GM12878 (cell line): Measurements from ENCODE around the gene LTBP2. TPM values are rescaled to one million over a fixed set of nuclear protein-coding genes. Genes with fewer than 3 reads are reported as not detected.

ENCODE experiments used
- ATAC-seq: fragments of 200-7000 bp; cut with Tn5 transposase; 3 replicates; pipeline ENCODE4 v1.9.1; 2020; ENCODE audit warnings: mild to moderate bottlenecking, moderate library complexity
- BruUV-seq: library from RNA; stranded (reverse); fragments of 400-500 nt; replicated peaks from 2 replicates; lab custom pipeline; 2021; lab: Mats Ljungman, UMichigan
- CTCF ChIA-PET: fragments of 300-600 bp; sonication (Branson Sonifier 250); formaldehyde crosslinking; extraction: SDS; loops from one replicate; lab custom pipeline; 2021; ENCODE audit warnings: inconsistent platforms; lab: Yijun Ruan, JAX
- POLR2A ChIA-PET: fragments of 350-600 bp; formaldehyde crosslinking; extraction: SDS; loops from one replicate; lab custom pipeline; 2021; ENCODE audit warnings: inconsistent platforms; lab: Charles Lee
- RAD21 ChIA-PET: fragments of 300-600 bp; sonication (Branson Sonifier 250); formaldehyde crosslinking; loops from one replicate; lab custom pipeline; 2023; ENCODE audit warnings: antibody characterized with exemption; ENCODE audit not compliant: unreplicated experiment; lab: Charles Lee
- SMC1A ChIA-PET: fragments of 300-600 bp; sonication (Branson Sonifier 250); formaldehyde crosslinking; loops from one replicate; lab custom pipeline; 2023; ENCODE audit not compliant: unreplicated experiment, uncharacterized antibody; lab: Charles Lee
- DNase-seq: peaks from one replicate; pipeline ENCODE4 v3.0.0-alpha.2; 2011; ENCODE audit warnings: low read depth, low spot score
- FAIRE-seq: peaks from 3 replicates; lab custom pipeline; 2011; peaks lifted over from hg19 to GRCh38; lab: Jason Lieb, UNC
- H2AFZ ChIP-seq: 2 replicates; pipeline ENCODE4 v1.6.0; 2011; ENCODE audit warnings: low read depth, low read length, control low read depth; ENCODE audit not compliant: control insufficient read depth
- H3K27ac ChIP-seq: 2 replicates; pipeline ENCODE4 v1.5.1; 2011; ENCODE audit warnings: control low read depth; ENCODE audit not compliant: control insufficient read depth, insufficient read depth
- H3K27me3 ChIP-seq, 2 experiments: replicated peaks in 1 of 2; 2 replicates each; pipeline versions ENCODE4 v1.6.0 to v1.6.1; 2011; ENCODE audit warnings: low read length in 1 of 2; ENCODE audit not compliant: control insufficient read depth in 2 of 2, insufficient read depth in 2 of 2
- H3K36me3 ChIP-seq, 2 experiments: 2 replicates each; pipeline ENCODE4 v1.5.1; 2011; ENCODE audit warnings: low read length in 1 of 2; ENCODE audit not compliant: control insufficient read depth in 2 of 2, insufficient read depth in 2 of 2
- H3K4me1 ChIP-seq: 2 replicates; pipeline ENCODE4 v1.6.1; 2011; ENCODE audit warnings: mild to moderate bottlenecking, low read length, moderate library complexity, mixed read lengths; ENCODE audit not compliant: control insufficient read depth, insufficient read depth
- H3K4me2 ChIP-seq: 2 replicates; pipeline ENCODE4 v1.6.0; 2011; ENCODE audit warnings: control low read depth; ENCODE audit not compliant: control insufficient read depth, insufficient read depth
- H3K4me3 ChIP-seq: fragments of 200-600 bp; sonication (generic); 2 replicates; pipeline ENCODE4 v1.5.1; 2016
- H3K79me2 ChIP-seq: 2 replicates; pipeline ENCODE4 v1.6.0; 2011; ENCODE audit warnings: low read length; ENCODE audit not compliant: control insufficient read depth, insufficient read depth
- H3K9ac ChIP-seq: 2 replicates; pipeline ENCODE4 v1.8.0; 2011; ENCODE audit warnings: low read length, control low read depth, mixed read lengths; ENCODE audit not compliant: control insufficient read depth, insufficient read depth
- H3K9me3 ChIP-seq: replicated peaks from 3 replicates; pipeline ENCODE4 v1.5.1; 2011; ENCODE audit warnings: mild to moderate bottlenecking, low read length; ENCODE audit not compliant: control insufficient read depth, insufficient read depth
- H4K20me1 ChIP-seq: 2 replicates; pipeline ENCODE4 v1.6.0; 2011; ENCODE audit not compliant: control insufficient read depth, insufficient read depth
- RAD21 ChIP-seq: IDR thresholded peaks from 2 replicates; pipeline ENCODE4 v1.6.1; 2011; ENCODE audit warnings: mild to moderate bottlenecking, low read depth, low read length, moderate library complexity; ENCODE audit not compliant: insufficient read depth
- RBBP5 ChIP-seq: fragments of 200-600 bp; sonication (generic); conservative IDR thresholded peaks from 2 replicates; pipeline ENCODE4 v1.6.1; 2016
- SMC3 ChIP-seq: IDR thresholded peaks from 2 replicates; pipeline ENCODE4 v1.6.1; 2011; ENCODE audit warnings: low read length, improper control_type of control experiment, borderline replicate concordance
- WGBS: methylation state at CpG from one replicate; pipeline ENCODE4 v1.1.6; 2016; ENCODE audit warnings: low lambda C conversion rate; ENCODE audit not compliant: insufficient replicate concordance, insufficient coverage; ENCODE audit errors: missing lambda C conversion rate; 5-methylcytosine and 5-hydroxymethylcytosine counted together
- in situ Hi-C: fragments of 300-500 bp; cut with MboI; formaldehyde crosslinking; loops from 9 replicates; pipeline ENCODE4 v1.14.3; 2018; ENCODE audit warnings: mixed read lengths
- intact Hi-C: fragments of 100-400 bp; cut with micrococcal nuclease; formaldehyde crosslinking; loops from one replicate; pipeline ENCODE4 v1.14.2; 2022; ENCODE audit not compliant: unreplicated experiment
- polyA plus RNA-seq, 11 experiments: library from polyadenylated mRNA; depleted of rRNA in 4 of 11; unstranded in 6 of 11; stranded (reverse) in 5 of 11; fragments of >200 nt; fragmentation: Nextera tagmentation in 4 of 11; fragmentation: Illumina TruSeq in 1 of 11; extraction: Ambion mirVana in 4 of 11; extraction: Trizol in 1 of 11; gene quantifications; 1 replicate in 1 of 11; 2 replicates in 10 of 11; pipeline versions ENCODE4 v1.2.1 to v1.2.3, GENCODE V29; 2011 to 2016; ENCODE audit warnings: inconsistent platforms in 2 of 11, missing spikeins in 2 of 11, low read depth in 1 of 11
- total RNA-seq, 4 experiments: library from RNA; depleted of rRNA in 3 of 4; stranded (reverse); fragments of >200 nt in 3 of 4; fragmentation: Illumina TruSeq in 1 of 4; extraction: Trizol in 1 of 4; gene quantifications; 2 replicates each; pipeline versions ENCODE4 v1.2.1 to v1.2.3, GENCODE V29; 2013 to 2021
- TF ChIP-seq, protein P1 (sequence below), 3 experiments: IDR thresholded peaks in 2 of 3; conservative IDR thresholded peaks in 1 of 3; 2 replicates each; pipeline ENCODE4 v1.5.1; 2011; ENCODE audit warnings: low read depth in 3 of 3, low read length in 3 of 3, mild to moderate bottlenecking in 3 of 3, control low read depth in 2 of 3, moderate library complexity in 2 of 3, inconsistent platforms in 1 of 3, mixed read lengths in 1 of 3; ENCODE audit not compliant: control insufficient read depth in 2 of 3, insufficient read depth in 1 of 3; ENCODE audit errors: extremely low read depth in 1 of 3

The LTBP2 gene
- total and polyA plus RNA-seq, 10 of the 15 experiments (the other 5 are each of a cell fraction or from before 2014, with no cell fraction given), result 0.03 to 0.23 (median 0.06) TPM; not detected in 1

DNA sequence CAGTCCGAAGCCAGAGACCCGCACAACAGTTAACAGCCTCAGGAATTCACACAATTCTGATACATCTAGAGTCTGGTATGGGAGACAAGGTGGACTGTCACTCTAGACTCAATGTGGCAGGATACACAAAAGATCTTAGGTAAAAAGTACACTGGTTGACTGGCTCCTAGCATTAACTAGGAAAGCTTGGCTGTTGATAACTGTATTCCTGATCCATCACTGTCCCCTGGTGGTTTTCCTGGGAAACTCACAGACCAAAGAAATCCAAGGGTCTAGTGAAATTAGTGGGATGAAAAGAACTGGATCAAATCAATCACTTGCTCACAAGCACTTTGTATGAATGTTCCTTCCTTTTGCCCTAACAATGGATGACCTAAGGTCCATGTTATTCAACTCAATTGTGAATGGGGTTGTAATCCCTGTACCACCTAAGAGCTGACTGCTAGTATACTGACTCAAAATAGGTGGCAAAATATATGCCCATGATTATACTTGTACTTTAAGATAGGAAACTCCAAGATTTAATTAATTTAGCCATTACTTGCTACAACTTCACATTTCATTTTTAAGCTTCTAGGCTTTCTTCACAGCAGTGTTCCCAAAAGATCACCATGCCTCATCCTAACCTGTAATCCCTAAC, 132.9 kb downstream of the LTBP2 start:
- TF ChIP-seq SMC3 (peak; percentile 28; the same call in 1 of the 2 replicates), RBBP5 (no peak), RAD21 (peak; percentile 47)
- TF ChIP-seq, protein P1, sequence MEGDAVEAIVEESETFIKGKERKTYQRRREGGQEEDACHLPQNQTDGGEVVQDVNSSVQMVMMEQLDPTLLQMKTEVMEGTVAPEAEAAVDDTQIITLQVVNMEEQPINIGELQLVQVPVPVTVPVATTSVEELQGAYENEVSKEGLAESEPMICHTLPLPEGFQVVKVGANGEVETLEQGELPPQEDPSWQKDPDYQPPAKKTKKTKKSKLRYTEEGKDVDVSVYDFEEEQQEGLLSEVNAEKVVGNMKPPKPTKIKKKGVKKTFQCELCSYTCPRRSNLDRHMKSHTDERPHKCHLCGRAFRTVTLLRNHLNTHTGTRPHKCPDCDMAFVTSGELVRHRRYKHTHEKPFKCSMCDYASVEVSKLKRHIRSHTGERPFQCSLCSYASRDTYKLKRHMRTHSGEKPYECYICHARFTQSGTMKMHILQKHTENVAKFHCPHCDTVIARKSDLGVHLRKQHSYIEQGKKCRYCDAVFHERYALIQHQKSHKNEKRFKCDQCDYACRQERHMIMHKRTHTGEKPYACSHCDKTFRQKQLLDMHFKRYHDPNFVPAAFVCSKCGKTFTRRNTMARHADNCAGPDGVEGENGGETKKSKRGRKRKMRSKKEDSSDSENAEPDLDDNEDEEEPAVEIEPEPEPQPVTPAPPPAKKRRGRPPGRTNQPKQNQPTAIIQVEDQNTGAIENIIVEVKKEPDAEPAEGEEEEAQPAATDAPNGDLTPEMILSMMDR (IDR thresholded peaks at IDR 0.05 in 2 of 3, conservative IDR thresholded peaks at IDR 0.05 in 1 of 3; ENCODE audit: control insufficient read depth in 2 of 3, extremely low read depth in 1 of 3, insufficient read depth in 1 of 3, low read depth in 3 of 3, low read length in 3 of 3), result peak in 2 of 3 experiments; percentile 18 to 35; a peak in 2 of 6 replicates
- TF ChIP-seq, all 136 proteins: peak for 3
- H3K36me3 ChIP-seq, result no peaks in the 10 kb centered on the region; a peak in 2 of 4 replicates
- no peaks in the 10 kb centered on the region for H4K20me1 ChIP-seq
- FAIRE-seq (no peak), DNase-seq (no peak), ATAC-seq (no peak)
- CTCF ChIA-PET, result interaction anchor here (0.5 to 1.9 kb wide), 4 partner anchors 13 to 115 kb away, joined by 3 to 5 read pairs (median 3); no protein-coding TSS in a partner anchor
- intact Hi-C loops (no loop called here), in situ Hi-C loops (no loop called here)
- no peak overlapping the region for H3K9ac ChIP-seq
- H3K4me2 ChIP-seq, result no peak overlapping the region
- no peaks in the 10 kb centered on the region for H3K27me3 ChIP-seq
- no peak overlapping the region for H3K27ac ChIP-seq
- H3K79me2 ChIP-seq, result no peaks in the 10 kb centered on the region
- H3K4me1 ChIP-seq, result no peaks in the 10 kb centered on the region
- H3K4me3 ChIP-seq, result no peak overlapping the region
- no TSS peak for BruUV-seq
- RAD21 ChIA-PET, result no interaction called here
- H3K9me3 ChIP-seq, result no peaks in the 10 kb centered on the region
- POLR2A ChIA-PET, result no interaction called here
- WGBS, result 100% methylated on average over 2 of the region's 2 CpGs
- no peak overlapping the region for H2AFZ ChIP-seq
- SMC1A ChIA-PET, result interaction anchor here (1.4 kb wide), 1 partner anchor 116 kb away, joined by 3 read pairs; no protein-coding TSS in a partner anchor
